Esophagus muscularis mucosa (tissue), 4 donors: ENCODE results near the gene NPAS4. TPM values are rescaled to one million over a fixed set of nuclear protein-coding genes. Genes with fewer than 3 reads are reported as not detected.

Experiments
- DNase-seq: peaks from one replicate; pipeline ENCODE4 v3.0.0-alpha.2; 2017; ENCODE audit errors: extremely low spot score
- H3K27ac ChIP-seq, 4 donors: fragments of 200-600 bp; sonication (generic); replicated peaks in 1 of 4; 1 replicate in 3 of 4; 2 replicates in 1 of 4; pipeline ENCODE4 v1.5.1; 2016 to 2019; ENCODE audit warnings: mild to moderate bottlenecking in 1 of 4
- H3K27me3 ChIP-seq, 4 donors: fragments of 200-600 bp; sonication (generic); one replicate each; pipeline versions ENCODE4 v1.5.1 to v1.6.0; 2016 to 2019
- H3K36me3 ChIP-seq, 4 donors: fragments of 200-600 bp; sonication (generic); one replicate each; pipeline ENCODE4 v1.5.1; 2016 to 2019
- H3K4me1 ChIP-seq, 4 donors: fragments of 200-600 bp; sonication (generic); one replicate each; pipeline ENCODE4 v1.5.1; 2016 to 2019
- H3K4me3 ChIP-seq, 4 donors: fragments of 200-600 bp; sonication (generic); 1 replicate in 2 of 4; 2 replicates in 2 of 4; pipeline ENCODE4 v1.5.1; 2016 to 2019; ENCODE audit warnings: mild to moderate bottlenecking in 4 of 4, moderate library complexity in 1 of 4
- H3K9me3 ChIP-seq, 4 donors: fragments of 200-600 bp; sonication (generic); 1 replicate in 3 of 4; 2 replicates in 1 of 4; pipeline ENCODE4 v1.5.1; 2016 to 2019
- CTCF ChIP-seq, 3 experiments: fragments of 200-600 bp in 2 of 3; fragments of 450-650 bp in 1 of 3; sonication (generic) in 2 of 3; IDR thresholded peaks; one replicate each; pipeline ENCODE4 v1.5.1; 2017 to 2019; ENCODE audit warnings: antibody characterized with exemption in 3 of 3, mild to moderate bottlenecking in 2 of 3, moderate library complexity in 1 of 3
- EP300 ChIP-seq: sonication (generic); formaldehyde crosslinking; IDR thresholded peaks from one replicate; pipeline ENCODE4 v1.6.1; 2017; ENCODE audit warnings: antibody characterized with exemption
- POLR2A ChIP-seq: fragments of 450-650 bp; IDR thresholded peaks from one replicate; pipeline ENCODE4 v1.6.1; 2017; ENCODE audit warnings: antibody characterized with exemption, moderate library complexity, mild to moderate bottlenecking, low read depth
- POLR2AphosphoS5 ChIP-seq, 2 donors: sonication (generic); formaldehyde crosslinking; IDR thresholded peaks; one replicate each; pipeline ENCODE4 v1.6.1; 2017; ENCODE audit warnings: antibody characterized with exemption in 2 of 2
- WGBS: methylation state at CpG from one replicate; pipeline ENCODE4 v1.1.5; 2018; 5-methylcytosine and 5-hydroxymethylcytosine counted together
- intact Hi-C: fragments of 100-400 bp; cut with DNase I; formaldehyde crosslinking; loops from one replicate; pipeline ENCODE4 v1.15.1; 2023
- small RNA-seq, 3 donors: library from RNA; depleted of rRNA; stranded (forward); fragments of <200 nt; gene quantifications; one replicate each; pipeline ENCODE3, GENCODE V24; 2016
- total RNA-seq, 4 donors: library from RNA; depleted of rRNA; stranded (reverse); fragments of >200 nt; gene quantifications; one replicate each; pipeline versions ENCODE4 v1.1.0 to v1.2.1, GENCODE V29; 2016

Gene NPAS4
- total RNA-seq, 4 donors from 2014 or later, result 1.2 to 2.9 (median 1.5) TPM

- Histone ChIP-seq H3K36me3 (peaks cover 24 to 71% (median 55%) of the 10 kb centered on the region in 4 donors), H3K27me3 (no peaks in the 10 kb centered on the region), H3K4me1 (peaks cover 0 to 7% (median 5%) of the 10 kb centered on the region in 4 donors), H3K27ac (no peak overlapping the region), H3K4me3 (no peak overlapping the region), H3K9me3 (no peaks in the 10 kb centered on the region)
- no peak for DNase-seq
- no peak for TF ChIP-seq POLR2AphosphoS5 (IDR thresholded peaks at IDR 0.05)
- WGBS, result 92% methylated on average over 10 of the region's 20 CpGs
- intact Hi-C loops, result no loop called here
These were observed 53.0 kb downstream of the NPAS4 start for GRCh38 chr11:66473608-66474515.

- Histone ChIP-seq H3K4me3 (no peak overlapping the region), H3K27me3 (no peaks in the 10 kb centered on the region), H3K27ac (no peak overlapping the region), H3K9me3 (no peaks in the 10 kb centered on the region), H3K36me3 (peaks cover 24 to 58% (median 55%) of the 10 kb centered on the region in 4 donors), H3K4me1 (peaks cover 4 to 17% (median 14%) of the 10 kb centered on the region in 4 donors)
- DNase-seq, result no peak
- 95% methylated on average over 20 of the region's 44 CpGs for WGBS
- intact Hi-C loops, result no loop called here
- no peak for TF ChIP-seq POLR2AphosphoS5 (IDR thresholded peaks at IDR 0.05)
- TF ChIP-seq EP300, result no peak
- no peak for TF ChIP-seq POLR2A
- no peak for TF ChIP-seq CTCF (IDR thresholded peaks at IDR 0.05)
These were observed 54.7 kb downstream of the NPAS4 start for GRCh38 chr11:66475349-66476172.

Small RNAs within 50 kb of the gene (small RNA-seq; reads per million reads assigned to genes)
- gene RF00017 (0 reads per million in 3 donors), gene RF00416 (0 reads per million in 3 donors), gene RNU1-84P (0 reads per million in 3 donors)

Other genes with a start within 250 kb of the NPAS4 start
- gene KLC2, start 163.3 kb upstream of the NPAS4 start, total RNA-seq, result 10 to 100 TPM; 24.7 to 53.5 (median 36.7) TPM
- gene RAB1B, start 152.4 kb upstream of the NPAS4 start, total RNA-seq, result 100 to 1,000 TPM in 3 of 4 donors, 10 to 100 TPM in 1; 97.2 to 163 (median 132) TPM
- under 1 TPM in 1 of 4 donors, not detected in 3; 0.40 TPM for gene CNIH2, start 142.9 kb upstream of the NPAS4 start, total RNA-seq
- 10 to 100 TPM; 57.7 to 92.5 (median 85.4) TPM for gene YIF1A, start 131.9 kb upstream of the NPAS4 start, total RNA-seq
- gene TMEM151A, start 129.1 kb upstream of the NPAS4 start, total RNA-seq, result under 1 TPM; 0.42 to 0.71 (median 0.54) TPM
- 10 to 100 TPM; 23.0 to 83.8 (median 33.0) TPM for gene CD248, start 104.0 kb upstream of the NPAS4 start, total RNA-seq
- 1 to 10 TPM; 3.1 to 6.6 (median 4.5) TPM for gene RIN1, start 84.6 kb upstream of the NPAS4 start, total RNA-seq
- gene BRMS1, start 75.9 kb upstream of the NPAS4 start, total RNA-seq, result 10 to 100 TPM; 22.8 to 35.1 (median 34.1) TPM
- gene B4GAT1, start 73.4 kb upstream of the NPAS4 start, total RNA-seq, result 10 to 100 TPM; 32.0 to 71.4 (median 50.0) TPM
- 1 to 10 TPM in 3 of 4 donors, under 1 TPM in 1; 0.50 to 3.6 (median 1.7) TPM for gene SLC29A2, start 49.3 kb upstream of the NPAS4 start, total RNA-seq
- gene MRPL11, start 17.8 kb downstream of the NPAS4 start, total RNA-seq, result 10 to 100 TPM; 46.1 to 51.5 (median 48.7) TPM
- 10 to 100 TPM; 28.7 to 50.4 (median 37.7) TPM for gene PELI3, start 45.9 kb downstream of the NPAS4 start, total RNA-seq
- 10 to 100 TPM; 17.8 to 33.3 (median 20.2) TPM for gene DPP3, start 59.4 kb downstream of the NPAS4 start, total RNA-seq
- 10 to 100 TPM; 68.1 to 78.5 (median 73.1) TPM for gene BBS1, start 89.6 kb downstream of the NPAS4 start, total RNA-seq
- gene ZDHHC24, start 125.0 kb downstream of the NPAS4 start, total RNA-seq, result 10 to 100 TPM in 2 of 4 donors, 1 to 10 TPM in 2; 7.6 to 16.2 (median 12.2) TPM
- not detected for gene ACTN3, start 125.9 kb downstream of the NPAS4 start, total RNA-seq
- 100 to 1,000 TPM in 2 of 4 donors, 10 to 100 TPM in 2; 73.1 to 112 (median 96.6) TPM for gene CTSF, start 147.6 kb downstream of the NPAS4 start, total RNA-seq
- gene CCDC87, start 172.0 kb downstream of the NPAS4 start, total RNA-seq, result under 1 TPM; 0.17 to 0.83 (median 0.46) TPM
- 10 to 100 TPM; 27.8 to 50.7 (median 34.8) TPM for gene CCS, start 172.2 kb downstream of the NPAS4 start, total RNA-seq
- 10 to 100 TPM; 30.5 to 41.7 (median 34.9) TPM for gene RBM14, start 195.6 kb downstream of the NPAS4 start, total RNA-seq
- 100 to 1,000 TPM in 1 of 4 donors, 10 to 100 TPM in 3; 82.2 to 101 (median 90.2) TPM for gene RBM4, start 217.7 kb downstream of the NPAS4 start, total RNA-seq